Measurements from ENCODE around the gene GMDS. TPM values are rescaled to one million over a fixed set of nuclear protein-coding genes. Genes with fewer than 3 reads are reported as not detected.

The GMDS gene
- total RNA-seq, 1 donor from 2014 or later, result 7.2 TPM

DNA sequence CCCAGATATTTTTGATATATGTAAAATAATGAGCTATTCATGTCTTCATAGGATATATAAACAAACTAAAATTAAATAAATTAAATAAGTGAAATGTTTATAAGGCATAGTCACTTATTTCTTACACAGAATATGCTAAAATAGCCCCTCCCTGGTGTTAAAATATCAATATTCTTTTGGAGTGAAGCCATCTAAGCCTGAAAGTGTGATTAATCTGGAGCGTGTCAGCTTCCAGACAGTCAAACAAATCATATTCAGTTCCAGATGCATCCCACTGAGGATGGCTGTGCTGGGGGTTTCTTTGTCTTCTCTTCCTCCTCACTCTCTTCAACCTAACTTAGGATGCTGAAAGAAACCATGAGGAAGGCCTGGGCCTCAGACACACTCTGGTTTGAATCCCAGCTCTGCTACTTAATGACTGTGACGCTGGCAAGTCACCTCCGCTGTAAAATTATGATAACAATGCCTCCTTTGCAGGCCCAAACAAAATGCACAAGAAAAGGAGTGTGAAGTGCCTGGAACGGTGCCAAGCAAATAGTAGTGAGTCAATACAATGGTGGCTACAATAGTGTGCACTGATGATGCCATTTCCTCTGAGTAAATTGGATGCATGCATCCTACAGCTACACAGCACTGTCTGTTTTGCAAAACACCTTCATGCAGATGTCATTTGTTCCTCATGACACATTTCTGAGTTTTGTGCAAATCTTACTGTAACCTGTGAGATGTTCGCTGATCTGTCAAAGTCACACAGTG, 474.3 kb downstream of the GMDS start:
- peaks cover 21% of the 10 kb centered on the region for H3K4me1 ChIP-seq
- no peak overlapping the region for H3K27ac ChIP-seq (replicated peaks)
- H3K4me3 ChIP-seq, result no peak overlapping the region
- H3K9me3 ChIP-seq (replicated peaks), result no peaks in the 10 kb centered on the region
- TF ChIP-seq, protein P1, sequence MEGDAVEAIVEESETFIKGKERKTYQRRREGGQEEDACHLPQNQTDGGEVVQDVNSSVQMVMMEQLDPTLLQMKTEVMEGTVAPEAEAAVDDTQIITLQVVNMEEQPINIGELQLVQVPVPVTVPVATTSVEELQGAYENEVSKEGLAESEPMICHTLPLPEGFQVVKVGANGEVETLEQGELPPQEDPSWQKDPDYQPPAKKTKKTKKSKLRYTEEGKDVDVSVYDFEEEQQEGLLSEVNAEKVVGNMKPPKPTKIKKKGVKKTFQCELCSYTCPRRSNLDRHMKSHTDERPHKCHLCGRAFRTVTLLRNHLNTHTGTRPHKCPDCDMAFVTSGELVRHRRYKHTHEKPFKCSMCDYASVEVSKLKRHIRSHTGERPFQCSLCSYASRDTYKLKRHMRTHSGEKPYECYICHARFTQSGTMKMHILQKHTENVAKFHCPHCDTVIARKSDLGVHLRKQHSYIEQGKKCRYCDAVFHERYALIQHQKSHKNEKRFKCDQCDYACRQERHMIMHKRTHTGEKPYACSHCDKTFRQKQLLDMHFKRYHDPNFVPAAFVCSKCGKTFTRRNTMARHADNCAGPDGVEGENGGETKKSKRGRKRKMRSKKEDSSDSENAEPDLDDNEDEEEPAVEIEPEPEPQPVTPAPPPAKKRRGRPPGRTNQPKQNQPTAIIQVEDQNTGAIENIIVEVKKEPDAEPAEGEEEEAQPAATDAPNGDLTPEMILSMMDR (IDR thresholded peaks at IDR 0.05; ENCODE audit: borderline replicate concordance), result no peak
- H3K36me3 ChIP-seq, result no peaks in the 10 kb centered on the region
- H3K27me3 ChIP-seq (ENCODE audit: low read depth), result no peaks in the 10 kb centered on the region
- no peak for DNase-seq
- intact Hi-C loops (cut with micrococcal nuclease), result no loop called here

DNA sequence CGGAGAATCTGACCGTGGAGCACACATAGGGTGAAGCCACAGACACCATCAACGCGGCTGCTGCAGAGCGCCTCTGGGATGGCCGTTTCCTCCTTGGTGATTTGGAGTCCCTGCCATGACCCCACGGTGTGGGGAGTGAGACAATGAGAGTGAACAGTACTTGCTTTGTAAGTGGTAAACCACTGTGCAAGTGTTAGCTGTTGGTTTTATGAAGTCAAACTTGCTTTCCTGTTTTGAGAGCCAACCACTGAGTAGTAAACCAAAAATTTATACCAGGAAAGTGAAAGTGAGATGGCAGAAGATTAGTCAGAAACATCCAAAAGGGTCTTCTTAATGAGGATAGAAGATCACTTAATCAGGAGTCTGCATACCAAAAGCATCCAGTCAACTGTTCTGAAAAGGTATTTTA, 475.0 kb downstream of the GMDS start:
- Histone ChIP-seq H3K27me3 (ENCODE audit: low read depth) (no peaks in the 10 kb centered on the region), H3K9me3 (replicated peaks) (no peaks in the 10 kb centered on the region), H3K4me1 (peaks cover 28% of the 10 kb centered on the region), H3K27ac (replicated peaks) (no peak overlapping the region), H3K36me3 (no peaks in the 10 kb centered on the region), H3K4me3 (no peak overlapping the region)
- intact Hi-C loops (cut with micrococcal nuclease), result no loop called here
- no peak for DNase-seq
- TF ChIP-seq, protein P1 (IDR thresholded peaks at IDR 0.05; ENCODE audit: borderline replicate concordance), result no peak

DNA sequence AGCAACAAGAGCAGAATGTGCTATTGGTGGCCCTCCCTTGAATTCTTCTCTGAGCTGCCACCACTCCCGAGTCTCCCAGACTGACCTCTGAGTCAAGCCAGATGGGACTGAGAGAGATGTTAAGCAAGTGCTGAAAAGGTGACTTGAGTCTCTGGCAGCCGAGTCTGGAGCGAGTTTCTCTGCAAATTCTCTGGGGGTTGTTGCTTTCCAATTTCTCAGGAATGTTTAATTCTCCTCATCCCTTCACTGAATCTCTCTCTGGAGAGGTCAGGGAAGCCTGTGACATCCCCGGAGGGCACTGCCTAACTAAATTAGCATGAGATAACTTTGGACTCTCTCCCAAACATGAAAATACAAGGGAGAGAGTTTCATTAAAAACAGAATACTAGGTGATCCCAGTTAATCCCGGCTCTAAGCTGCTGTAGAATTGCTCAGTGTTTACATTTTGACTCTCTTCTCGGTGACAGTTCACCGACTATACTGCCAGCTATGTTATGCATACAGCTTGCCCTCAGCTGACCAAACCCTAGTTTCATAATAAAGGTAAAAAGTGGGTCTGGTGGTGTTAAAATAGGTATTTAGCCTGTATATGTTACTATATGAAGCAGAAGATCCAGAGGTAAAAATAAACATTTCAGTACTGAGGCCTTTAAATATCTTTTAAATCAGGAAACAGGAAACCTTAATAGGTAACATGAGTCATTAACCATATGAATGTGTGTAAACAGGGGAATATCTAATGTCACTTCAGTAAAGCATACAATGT, 477.7 kb downstream of the GMDS start:
- no peak overlapping the region for H3K4me3 ChIP-seq
- H3K4me1 ChIP-seq, result peaks cover 33% of the 10 kb centered on the region
- H3K27me3 ChIP-seq (ENCODE audit: low read depth), result no peaks in the 10 kb centered on the region
- peak; percentile 56 for DNase-seq
- no peak overlapping the region for H3K27ac ChIP-seq (replicated peaks)
- H3K9me3 ChIP-seq (replicated peaks), result no peaks in the 10 kb centered on the region
- TF ChIP-seq, protein P1 (IDR thresholded peaks at IDR 0.05; ENCODE audit: borderline replicate concordance), result no peak
- H3K36me3 ChIP-seq, result no peaks in the 10 kb centered on the region
- intact Hi-C loops (cut with micrococcal nuclease), result no loop called here

DNA sequence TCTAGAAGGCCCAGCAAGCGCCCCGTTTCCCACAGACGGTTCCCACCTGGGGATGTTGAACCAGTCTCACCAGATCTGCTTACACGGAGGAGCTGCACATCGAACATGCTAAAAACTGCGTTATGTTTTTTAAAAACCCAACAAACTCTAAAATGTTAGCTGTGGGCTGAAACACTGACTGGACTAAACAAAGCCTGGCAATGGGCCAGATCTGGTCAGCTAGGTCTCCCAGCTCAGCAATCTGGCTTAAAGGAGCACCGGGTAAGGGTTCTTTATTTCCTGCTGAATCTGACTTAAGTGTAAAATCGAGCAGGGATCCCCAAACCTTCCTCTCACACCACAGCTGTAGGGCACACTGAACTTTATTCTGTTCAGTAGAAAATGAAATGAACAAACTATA, 478.8 kb downstream of the GMDS start:
- peak; percentile 36 for DNase-seq
- peaks cover 33% of the 10 kb centered on the region for H3K4me1 ChIP-seq
- intact Hi-C loops (cut with micrococcal nuclease), result no loop called here

DNA sequence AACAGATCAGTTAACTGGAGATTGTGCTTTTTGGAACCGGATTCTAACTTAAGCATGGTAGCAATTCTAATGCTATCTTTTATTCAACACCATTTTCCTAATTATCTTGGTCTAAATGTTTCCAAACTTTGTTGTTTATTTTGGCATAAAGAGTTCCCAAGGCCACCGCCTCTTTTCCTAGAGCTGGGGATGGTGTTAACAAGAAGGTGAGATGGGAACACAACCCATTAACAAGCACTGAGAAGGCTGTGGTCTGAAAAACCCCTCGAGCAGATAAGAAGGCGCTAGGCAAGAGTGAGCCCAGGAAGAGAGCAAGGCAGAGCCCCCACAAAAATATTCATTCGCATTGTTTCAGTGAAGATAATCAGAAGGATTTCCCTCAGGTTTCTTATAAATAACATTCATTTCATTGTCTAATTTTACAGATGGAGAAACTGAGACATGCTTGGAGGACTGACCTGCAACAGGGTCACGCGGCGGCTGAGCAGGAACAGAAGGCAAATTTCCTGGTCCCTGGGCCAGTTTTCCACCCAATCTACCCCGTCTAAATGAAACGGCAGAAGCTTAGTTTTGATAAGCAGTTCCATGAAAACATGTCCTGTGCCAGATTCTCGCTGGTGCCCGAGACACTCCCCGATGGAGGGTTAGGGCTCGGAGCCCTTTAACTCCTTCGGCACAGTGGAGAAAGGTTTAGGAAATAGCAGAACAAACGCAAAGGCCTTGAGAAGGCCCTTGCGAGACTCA, 480.1 kb downstream of the GMDS start:
- Histone ChIP-seq H3K4me1 (peaks cover 33% of the 10 kb centered on the region), H3K9me3 (replicated peaks) (no peaks in the 10 kb centered on the region), H3K27me3 (ENCODE audit: low read depth) (no peaks in the 10 kb centered on the region), H3K4me3 (no peak overlapping the region), H3K27ac (replicated peaks) (no peak overlapping the region), H3K36me3 (no peaks in the 10 kb centered on the region)
- TF ChIP-seq, protein P1 (IDR thresholded peaks at IDR 0.05; ENCODE audit: borderline replicate concordance), result no peak
- no peak for DNase-seq
- intact Hi-C loops (cut with micrococcal nuclease), result no loop called here

More for the DNA sequence above, 478.8 kb downstream of the GMDS start:
- TF ChIP-seq, protein P1 (IDR thresholded peaks at IDR 0.05; ENCODE audit: borderline replicate concordance), result no peak
- Histone ChIP-seq H3K4me3 (no peak overlapping the region), H3K27ac (replicated peaks) (no peak overlapping the region), H3K9me3 (replicated peaks) (no peaks in the 10 kb centered on the region), H3K27me3 (ENCODE audit: low read depth) (no peaks in the 10 kb centered on the region), H3K36me3 (no peaks in the 10 kb centered on the region)

Measured in left ventricle myocardium inferior (tissue), 1 donor.